ENCODE data around the gene STAC2. TPM values are rescaled to one million over a fixed set of nuclear protein-coding genes. Genes with fewer than 3 reads are reported as not detected.

Gene STAC2
- total and polyA plus RNA-seq, 9 of the 15 experiments (the other 6 are each of a cell fraction or from before 2014, with no cell fraction given), result not detected

DNA sequence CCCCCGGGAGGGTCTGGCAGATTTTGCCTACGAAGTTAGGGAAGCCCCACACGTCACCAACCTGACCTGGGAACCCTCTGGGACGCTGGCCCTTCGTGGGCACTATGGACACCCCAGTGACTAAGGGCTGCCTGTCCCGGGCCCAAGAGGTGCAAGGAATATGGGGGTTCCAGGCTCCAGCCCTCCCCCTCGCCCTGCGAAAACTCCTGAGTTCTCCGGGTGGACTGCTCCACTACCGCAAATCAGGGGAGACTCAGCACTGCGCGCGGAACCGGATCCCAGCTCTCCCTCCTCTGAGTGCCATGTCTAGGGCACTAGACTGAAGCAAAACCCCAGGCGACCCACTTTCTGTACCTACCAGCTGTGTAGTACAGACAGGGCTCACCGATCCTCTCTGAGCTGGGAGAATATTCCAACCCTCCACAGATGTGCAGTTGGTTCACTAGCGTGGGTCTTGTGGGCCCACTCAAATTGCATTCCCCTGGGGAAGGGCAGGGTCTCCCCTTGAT is 59.9 kb downstream of the STAC2 start, which contains the start of gene ARL5C:
Gene ARL5C (minus strand): TSS at position 321 of the 509 bp plus-strand sequence. CDS start 401 bp downstream, outside the sequence.
- ChIA-PET POLR2A (interaction anchor here (1.4 kb wide), 1 partner anchor 12 kb away, joined by 4 read pairs; no protein-coding TSS in a partner anchor), CTCF (ENCODE audit: low intra/inter-chr PET ratio) (no interaction called here)
- 53% methylated on average over 17 of the region's 17 CpGs for WGBS (ENCODE audit: insufficient coverage, low coverage, missing lambda C conversion rate)
- no peaks in the 10 kb centered on the region for H3K9me3 ChIP-seq (replicated peaks; ENCODE audit: control insufficient read depth, insufficient read depth, low read depth, low read length)
- H4K20me1 ChIP-seq (replicated peaks; ENCODE audit: control insufficient read depth, insufficient read depth, low read length), result no peaks in the 10 kb centered on the region
- no peak for FAIRE-seq
- peak within 1 kb of the TSS in 1 of 2 experiments; percentile 62; a peak in 1 of 4 replicates for H3K9ac ChIP-seq (ENCODE audit: insufficient read depth in 1 of 2, low read depth in 2 of 2, low read length in 2 of 2)
- H3K9me1 ChIP-seq (ENCODE audit: control insufficient read depth, insufficient read depth, low read length), result no peaks in the 10 kb centered on the region
- peak within 1 kb of the TSS; percentile 75 for H2AFZ ChIP-seq (ENCODE audit: low read depth, low read length)
- H3K4me1 ChIP-seq (replicated peaks in 1 of 2; ENCODE audit: control insufficient read depth in 2 of 2, insufficient read depth in 2 of 2, low read length in 2 of 2), result peaks cover 5 to 19% of the 10 kb centered on the region in 2 experiments; a peak in 3 of 5 replicates
- peaks cover 0 to under 1% of the 10 kb centered on the region in 2 experiments; a peak in 1 of 5 replicates for H3K27me3 ChIP-seq (ENCODE audit: control insufficient read depth in 2 of 2, insufficient read depth in 2 of 2, low read length in 2 of 2)
- H3K36me3 ChIP-seq (ENCODE audit: control insufficient read depth, insufficient read depth, low read length), result no peaks in the 10 kb centered on the region
- H3K27ac ChIP-seq (ENCODE audit: extremely low read depth, low read depth, low read length), result no peak within 1 kb of the TSS
- no peak for DNase-seq (ENCODE audit: extremely low read depth in 1 of 4, low spot score in 3 of 4)
- no peak for ATAC-seq
- H3K4me2 ChIP-seq (ENCODE audit: insufficient read depth, low read length), result peak within 1 kb of the TSS; percentile 70; the same call in 1 of the 2 replicates
- no peak within 1 kb of the TSS for H3K4me3 ChIP-seq
- intact Hi-C loops (cut with micrococcal nuclease), result no loop called here
- in situ Hi-C loops (cut with MboI), result no loop called here
- no TSS peak for BruUV-seq (replicated peaks)
- H3K79me2 ChIP-seq (ENCODE audit: control insufficient read depth, insufficient read depth, low read length), result no peaks in the 10 kb centered on the region
- TF ChIP-seq, protein P1, sequence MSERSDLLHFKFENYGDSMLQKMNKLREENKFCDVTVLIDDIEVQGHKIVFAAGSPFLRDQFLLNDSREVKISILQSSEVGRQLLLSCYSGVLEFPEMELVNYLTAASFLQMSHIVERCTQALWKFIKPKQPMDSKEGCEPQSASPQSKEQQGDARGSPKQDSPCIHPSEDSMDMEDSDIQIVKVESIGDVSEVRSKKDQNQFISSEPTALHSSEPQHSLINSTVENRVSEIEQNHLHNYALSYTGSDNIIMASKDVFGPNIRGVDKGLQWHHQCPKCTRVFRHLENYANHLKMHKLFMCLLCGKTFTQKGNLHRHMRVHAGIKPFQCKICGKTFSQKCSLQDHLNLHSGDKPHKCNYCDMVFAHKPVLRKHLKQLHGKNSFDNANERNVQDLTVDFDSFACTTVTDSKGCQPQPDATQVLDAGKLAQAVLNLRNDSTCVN (CRISPR knock-in tag; IDR thresholded peaks at IDR 0.05), result no peak
- TF ChIP-seq ZNF561 (CRISPR knock-in tag; conservative IDR thresholded peaks at IDR 0.05) (no peak), RB1 (IDR thresholded peaks at IDR 0.05; ENCODE audit: low read depth) (no peak), ZFPM2 (CRISPR knock-in tag; IDR thresholded peaks at IDR 0.05) (no peak)
- TF ChIP-seq, protein P2, sequence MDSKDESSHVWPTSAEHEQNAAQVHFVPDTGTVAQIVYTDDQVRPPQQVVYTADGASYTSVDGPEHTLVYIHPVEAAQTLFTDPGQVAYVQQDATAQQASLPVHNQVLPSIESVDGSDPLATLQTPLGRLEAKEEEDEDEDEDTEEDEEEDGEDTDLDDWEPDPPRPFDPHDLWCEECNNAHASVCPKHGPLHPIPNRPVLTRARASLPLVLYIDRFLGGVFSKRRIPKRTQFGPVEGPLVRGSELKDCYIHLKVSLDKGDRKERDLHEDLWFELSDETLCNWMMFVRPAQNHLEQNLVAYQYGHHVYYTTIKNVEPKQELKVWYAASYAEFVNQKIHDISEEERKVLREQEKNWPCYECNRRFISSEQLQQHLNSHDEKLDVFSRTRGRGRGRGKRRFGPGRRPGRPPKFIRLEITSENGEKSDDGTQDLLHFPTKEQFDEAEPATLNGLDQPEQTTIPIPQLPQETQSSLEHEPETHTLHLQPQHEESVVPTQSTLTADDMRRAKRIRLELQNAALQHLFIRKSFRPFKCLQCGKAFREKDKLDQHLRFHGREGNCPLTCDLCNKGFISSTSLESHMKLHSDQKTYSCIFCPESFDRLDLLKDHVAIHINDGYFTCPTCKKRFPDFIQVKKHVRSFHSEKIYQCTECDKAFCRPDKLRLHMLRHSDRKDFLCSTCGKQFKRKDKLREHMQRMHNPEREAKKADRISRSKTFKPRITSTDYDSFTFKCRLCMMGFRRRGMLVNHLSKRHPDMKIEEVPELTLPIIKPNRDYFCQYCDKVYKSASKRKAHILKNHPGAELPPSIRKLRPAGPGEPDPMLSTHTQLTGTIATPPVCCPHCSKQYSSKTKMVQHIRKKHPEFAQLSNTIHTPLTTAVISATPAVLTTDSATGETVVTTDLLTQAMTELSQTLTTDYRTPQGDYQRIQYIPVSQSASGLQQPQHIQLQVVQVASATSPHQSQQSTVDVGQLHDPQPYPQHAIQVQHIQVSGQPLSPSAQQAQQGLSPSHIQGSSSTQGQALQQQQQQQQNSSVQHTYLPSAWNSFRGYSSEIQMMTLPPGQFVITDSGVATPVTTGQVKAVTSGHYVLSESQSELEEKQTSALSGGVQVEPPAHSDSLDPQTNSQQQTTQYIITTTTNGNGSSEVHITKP (IDR thresholded peaks at IDR 0.05; ENCODE audit: partially characterized antibody), result peak; percentile 21
- TF ChIP-seq, protein P3, sequence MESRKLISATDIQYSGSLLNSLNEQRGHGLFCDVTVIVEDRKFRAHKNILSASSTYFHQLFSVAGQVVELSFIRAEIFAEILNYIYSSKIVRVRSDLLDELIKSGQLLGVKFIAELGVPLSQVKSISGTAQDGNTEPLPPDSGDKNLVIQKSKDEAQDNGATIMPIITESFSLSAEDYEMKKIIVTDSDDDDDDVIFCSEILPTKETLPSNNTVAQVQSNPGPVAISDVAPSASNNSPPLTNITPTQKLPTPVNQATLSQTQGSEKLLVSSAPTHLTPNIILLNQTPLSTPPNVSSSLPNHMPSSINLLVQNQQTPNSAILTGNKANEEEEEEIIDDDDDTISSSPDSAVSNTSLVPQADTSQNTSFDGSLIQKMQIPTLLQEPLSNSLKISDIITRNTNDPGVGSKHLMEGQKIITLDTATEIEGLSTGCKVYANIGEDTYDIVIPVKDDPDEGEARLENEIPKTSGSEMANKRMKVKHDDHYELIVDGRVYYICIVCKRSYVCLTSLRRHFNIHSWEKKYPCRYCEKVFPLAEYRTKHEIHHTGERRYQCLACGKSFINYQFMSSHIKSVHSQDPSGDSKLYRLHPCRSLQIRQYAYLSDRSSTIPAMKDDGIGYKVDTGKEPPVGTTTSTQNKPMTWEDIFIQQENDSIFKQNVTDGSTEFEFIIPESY (CRISPR knock-in tag; IDR thresholded peaks at IDR 0.05), result no peak

Measured in K562 (cell line).